GM21447 (cell line): ENCODE measurements around the gene FAM3B.
A peak's percentile ranks its signal among the peaks of the same experiment; 100 is the strongest.

Experiments
- ATAC-seq: cut with Tn5 transposase; IDR thresholded peaks from one replicate; pipeline ENCODE4 v1.9.1; 2021; ENCODE audit not compliant: unreplicated experiment

The FAM3B gene

GRCh38 chr21:41367945-41368734 is 51.5 kb downstream of the FAM3B start:
- ATAC-seq: peak; percentile 59

GRCh38 chr21:41368735-41369104 is 52.1 kb downstream of the FAM3B start:
- no peak for ATAC-seq

- ATAC-seq: peak; percentile 45
These were observed 52.7 kb downstream of the FAM3B start for GRCh38 chr21:41369105-41369919.

- peak; percentile 3 for ATAC-seq
These were observed 53.6 kb downstream of the FAM3B start for GRCh38 chr21:41369920-41370839.

- no peak for ATAC-seq
These were observed 54.5 kb downstream of the FAM3B start for GRCh38 chr21:41370840-41371684.

- no peak for ATAC-seq
These were observed 55.1 kb downstream of the FAM3B start for GRCh38 chr21:41371685-41372030.

- ATAC-seq: no peak
These were observed 56.7 kb downstream of the FAM3B start for GRCh38 chr21:41373253-41373652.

GRCh38 chr21:41373763-41374162 is 57.2 kb downstream of the FAM3B start:
- ATAC-seq: no peak

GRCh38 chr21:41374177-41374712 is 57.6 kb downstream of the FAM3B start:
- ATAC-seq: no peak

- ATAC-seq: no peak
These were observed 58.4 kb downstream of the FAM3B start for GRCh38 chr21:41374867-41375533.

- no peak for ATAC-seq
These were observed 59.3 kb downstream of the FAM3B start for GRCh38 chr21:41375875-41376274.

GRCh38 chr21:41377715-41378114 is 61.1 kb downstream of the FAM3B start:
- no peak for ATAC-seq

GRCh38 chr21:41378849-41379248 is 62.2 kb downstream of the FAM3B start:
- no peak for ATAC-seq

GRCh38 chr21:41379901-41380300 is 63.3 kb downstream of the FAM3B start:
- ATAC-seq: no peak

- no peak for ATAC-seq
These were observed 65.1 kb downstream of the FAM3B start for GRCh38 chr21:41381731-41382130.

- ATAC-seq: no peak
These were observed 70.6 kb downstream of the FAM3B start for GRCh38 chr21:41387042-41387819.

GRCh38 chr21:41387824-41388223 is 71.2 kb downstream of the FAM3B start:
- ATAC-seq: no peak

- ATAC-seq: no peak
These were observed 71.7 kb downstream of the FAM3B start for GRCh38 chr21:41388259-41388658.
